GM10248 (cell line): ENCODE measurements around the gene SUGT1.
A peak's percentile ranks its signal among the peaks of the same experiment; 100 is the strongest.
"Not testable (repeated sequence)": the region's sequence is repeated elsewhere in the genome, so short reads cannot be mapped to it uniquely, and the experiment has no call there.

Experiments used
- CTCF ChIA-PET: fragments of 300-600 bp; sonication (Branson Sonifier 250); formaldehyde crosslinking; extraction: SDS; loops from one replicate; lab custom pipeline; 2021; ENCODE audit warnings: antibody characterized with exemption; lab: Yijun Ruan, JAX
- POLR2A ChIA-PET: fragments of 350-650 bp; sonication (Branson Sonifier 250); formaldehyde crosslinking; extraction: SDS; loops from one replicate; lab custom pipeline; 2020; ENCODE audit warnings: antibody characterized with exemption; lab: Yijun Ruan, JAX
- DNase-seq: peaks from one replicate; pipeline ENCODE4 v3.0.0; 2012; ENCODE audit errors: extremely low spot score
- TF ChIP-seq, protein P1 (sequence below): IDR thresholded peaks from 2 replicates; pipeline ENCODE4 v1.5.1; 2012; ENCODE audit warnings: mild to moderate bottlenecking, low read depth; ENCODE audit errors: extremely low read depth, missing control alignments, control extremely low read depth

The SUGT1 gene

GRCh38 chr13:52665325-52665724 is 12.7 kb downstream of the SUGT1 start:
- TF ChIP-seq, protein P1, sequence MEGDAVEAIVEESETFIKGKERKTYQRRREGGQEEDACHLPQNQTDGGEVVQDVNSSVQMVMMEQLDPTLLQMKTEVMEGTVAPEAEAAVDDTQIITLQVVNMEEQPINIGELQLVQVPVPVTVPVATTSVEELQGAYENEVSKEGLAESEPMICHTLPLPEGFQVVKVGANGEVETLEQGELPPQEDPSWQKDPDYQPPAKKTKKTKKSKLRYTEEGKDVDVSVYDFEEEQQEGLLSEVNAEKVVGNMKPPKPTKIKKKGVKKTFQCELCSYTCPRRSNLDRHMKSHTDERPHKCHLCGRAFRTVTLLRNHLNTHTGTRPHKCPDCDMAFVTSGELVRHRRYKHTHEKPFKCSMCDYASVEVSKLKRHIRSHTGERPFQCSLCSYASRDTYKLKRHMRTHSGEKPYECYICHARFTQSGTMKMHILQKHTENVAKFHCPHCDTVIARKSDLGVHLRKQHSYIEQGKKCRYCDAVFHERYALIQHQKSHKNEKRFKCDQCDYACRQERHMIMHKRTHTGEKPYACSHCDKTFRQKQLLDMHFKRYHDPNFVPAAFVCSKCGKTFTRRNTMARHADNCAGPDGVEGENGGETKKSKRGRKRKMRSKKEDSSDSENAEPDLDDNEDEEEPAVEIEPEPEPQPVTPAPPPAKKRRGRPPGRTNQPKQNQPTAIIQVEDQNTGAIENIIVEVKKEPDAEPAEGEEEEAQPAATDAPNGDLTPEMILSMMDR: peak; percentile 37
- CTCF ChIA-PET: interaction anchor here (0.6 to 5.0 kb wide), 28 partner anchors 8 to 303 kb away, joined by 3 to 55 read pairs (median 4); partner anchors contain the start of gene SUGT1
- POLR2A ChIA-PET: interaction anchor here (1.7 kb wide), 1 partner anchor 12 kb away, joined by 5 read pairs; the partner anchor contains the start of gene SUGT1
- peak; percentile 20 for DNase-seq

- DNase-seq: no peak
- POLR2A ChIA-PET: no interaction called here
- TF ChIP-seq, protein P1: no peak
- CTCF ChIA-PET: no interaction called here
These were observed 17.0 kb downstream of the SUGT1 start for GRCh38 chr13:52669677-52670076.

DNA sequence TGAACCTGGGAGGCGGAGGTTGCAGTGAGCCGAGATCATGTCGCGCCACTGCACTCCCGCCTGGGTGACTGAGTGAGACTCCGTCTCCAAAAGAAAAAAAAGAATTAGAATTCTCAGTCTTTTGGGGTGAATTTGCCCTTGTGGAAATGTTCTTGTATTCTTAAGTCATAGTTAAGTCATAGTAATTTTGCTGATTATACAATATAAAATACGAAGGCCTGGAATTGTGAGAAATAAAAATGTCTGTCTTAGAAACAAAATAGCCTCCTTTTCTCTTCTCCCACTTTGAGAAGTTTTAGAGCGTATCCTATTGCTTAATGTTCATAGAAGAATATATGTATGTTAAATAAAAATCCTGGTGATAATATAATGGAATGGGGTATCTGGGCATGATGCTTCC is 18.1 kb downstream of the SUGT1 start:
- DNase-seq: no peak
- POLR2A ChIA-PET: no interaction called here
- CTCF ChIA-PET: interaction anchor here (1.4 to 2.1 kb wide), 2 partner anchors 11 to 298 kb away, joined by 4 to 6 read pairs; no protein-coding TSS in a partner anchor
- TF ChIP-seq, protein P1: no peak

DNA sequence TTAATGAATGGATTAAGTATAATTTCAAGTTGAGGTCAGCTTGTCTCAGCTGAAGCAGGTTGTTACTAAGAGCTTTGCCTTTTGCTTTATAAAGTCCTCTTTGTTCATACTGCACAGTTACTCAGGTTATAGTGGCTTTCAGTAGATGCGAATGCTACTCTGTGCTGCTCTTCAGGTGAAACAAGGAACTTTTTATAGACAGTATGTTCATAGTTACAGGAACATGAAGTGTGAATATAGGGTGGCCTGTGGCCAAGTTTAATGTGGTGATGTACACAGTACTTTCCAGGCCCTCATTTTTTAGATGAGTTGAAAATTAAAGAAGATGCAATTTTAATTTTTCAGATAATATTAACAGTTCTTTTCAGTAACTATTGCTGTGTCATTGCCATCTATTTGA is 20.8 kb downstream of the SUGT1 start:
- ChIA-PET POLR2A (no interaction called here), CTCF (interaction anchor here (0.8 to 1.5 kb wide), 4 partner anchors 9 to 136 kb away, joined by 3 read pairs; no protein-coding TSS in a partner anchor)
- TF ChIP-seq, protein P1: no peak
- DNase-seq: no peak

DNA sequence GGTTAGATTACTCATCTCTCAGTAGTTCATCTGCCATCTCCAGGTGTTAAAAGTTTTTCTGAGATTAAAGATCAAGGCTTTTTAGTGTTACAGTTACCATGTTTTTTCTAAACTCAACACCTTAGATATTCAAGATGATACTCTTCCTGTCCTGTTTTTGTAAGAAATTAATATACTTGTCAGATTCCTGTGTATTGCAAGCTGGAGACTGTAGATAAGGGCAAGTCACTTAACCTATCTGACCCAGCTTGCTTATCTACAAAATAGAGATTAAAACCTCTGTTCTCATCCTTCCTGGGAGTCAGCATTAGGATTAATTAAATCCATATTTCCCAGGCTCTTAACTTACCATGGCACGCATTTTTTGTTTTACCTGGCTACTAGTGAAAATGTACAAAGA is 25.2 kb downstream of the SUGT1 start:
- ChIA-PET CTCF (interaction anchor here (1.4 to 1.9 kb wide), 3 partner anchors 12 to 25 kb away, joined by 5 to 8 read pairs (median 6); partner anchors contain the start of gene SUGT1), POLR2A (no interaction called here)
- no peak for DNase-seq
- TF ChIP-seq, protein P1: no peak

DNA sequence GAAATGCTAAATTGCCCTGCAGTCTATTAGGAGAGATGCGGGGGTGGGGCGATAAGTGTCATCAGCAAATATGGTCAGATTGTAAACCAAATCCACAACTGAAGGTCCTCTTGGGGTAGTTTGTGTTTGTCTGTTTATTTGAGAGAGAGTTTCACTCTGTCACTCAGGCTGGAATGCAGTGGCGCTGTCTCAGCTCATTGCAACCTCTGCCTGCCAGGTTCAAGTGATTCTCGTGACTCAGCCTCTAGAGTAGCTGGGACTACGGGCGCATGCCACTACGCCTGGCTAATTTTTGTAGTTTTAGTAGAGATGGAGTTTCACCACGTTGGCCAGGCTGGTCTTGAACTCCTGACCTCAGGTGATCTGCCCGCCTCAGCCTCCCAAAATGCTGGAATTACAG is 33.2 kb downstream of the SUGT1 start:
- DNase-seq, POLR2A ChIA-PET: not testable (repeated sequence)
- CTCF ChIA-PET: interaction anchor here (0.6 to 2.1 kb wide), 2 partner anchors 9 to 20 kb away, joined by 3 to 4 read pairs; no protein-coding TSS in a partner anchor

GRCh38 chr13:52686376-52686775 is 33.7 kb downstream of the SUGT1 start:
- TF ChIP-seq, protein P1: no peak
- ChIA-PET POLR2A (no interaction called here), CTCF (interaction anchor here (0.6 to 2.1 kb wide), 4 partner anchors 10 to 23 kb away, joined by 3 to 4 read pairs (median 3); no protein-coding TSS in a partner anchor)
- DNase-seq: no peak
